Right atrium auricular region (tissue), 2 donors: ENCODE data around the gene TMPRSS3. TPM values are rescaled to one million over a fixed set of nuclear protein-coding genes. Genes with fewer than 3 reads are reported as not detected.

Experiments used
- DNase-seq: peaks from one replicate; pipeline ENCODE4 v3.0.0-alpha.2; 2019; ENCODE audit warnings: low spot score
- H3K27ac ChIP-seq, 2 donors: fragments of 200-600 bp; sonication (generic); 1 replicate in 1 of 2; 2 replicates in 1 of 2; pipeline ENCODE4 v1.5.1; 2016 to 2019
- H3K27me3 ChIP-seq, 2 donors: fragments of 200-600 bp; sonication (generic); one replicate each; pipeline versions ENCODE4 v1.5.1 to v1.6.0; 2017 to 2019
- H3K36me3 ChIP-seq: fragments of 200-600 bp; sonication (generic); one replicate; pipeline ENCODE4 v1.5.1; 2016
- H3K4me1 ChIP-seq, 2 donors: fragments of 200-600 bp; sonication (generic); one replicate each; pipeline versions ENCODE4 v1.5.1 to v1.6.0; 2017 to 2019
- H3K4me3 ChIP-seq, 2 donors: fragments of 200-600 bp; sonication (generic); 1 replicate in 1 of 2; 2 replicates in 1 of 2; pipeline ENCODE4 v1.5.1; 2017 to 2019; ENCODE audit warnings: mild to moderate bottlenecking in 1 of 2, moderate library complexity in 1 of 2
- H3K9me3 ChIP-seq, 2 donors: fragments of 200-600 bp; sonication (generic); one replicate each; pipeline ENCODE4 v1.5.1; 2019
- total RNA-seq, 2 donors: library from RNA; depleted of rRNA; stranded (reverse); fragments of >200 nt; gene quantifications; one replicate each; pipeline ENCODE4 v1.1.0, GENCODE V29; 2016
- TF ChIP-seq, protein P1 (sequence below), 2 donors: fragments of 200-600 bp; sonication (generic); IDR thresholded peaks; one replicate each; pipeline ENCODE4 v1.5.1; 2019; ENCODE audit warnings: antibody characterized with exemption in 2 of 2

The TMPRSS3 gene
- total RNA-seq, 2 donors from 2014 or later = 1.1 to 2.4 TPM

DNA sequence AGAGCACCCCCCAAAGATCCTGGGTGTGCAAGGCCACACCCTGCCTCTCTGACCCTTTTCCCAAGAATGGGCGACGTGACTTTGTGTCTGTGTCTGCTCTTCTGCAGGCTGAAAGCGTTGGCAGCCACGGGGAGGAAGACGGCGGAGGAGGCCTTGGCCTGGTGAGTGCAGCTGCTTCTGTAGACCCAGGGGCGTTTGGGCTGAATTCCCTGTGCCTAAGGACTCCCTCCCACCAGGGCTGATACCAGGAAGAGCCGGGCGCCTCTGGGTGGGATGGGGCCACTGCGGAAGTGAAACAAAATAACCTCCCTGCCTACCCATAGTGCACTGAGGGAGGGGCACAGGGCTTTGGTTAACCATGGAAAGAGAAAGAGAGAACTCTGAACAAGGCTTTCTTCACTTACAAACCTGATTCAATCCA, 10.4 kb upstream of the TMPRSS3 start:
- Histone ChIP-seq H3K4me3 (no peak overlapping the region), H3K27ac (no peak overlapping the region), H3K36me3 (no peaks in the 10 kb centered on the region), H3K9me3 (no peaks in the 10 kb centered on the region), H3K27me3 (no peaks in the 10 kb centered on the region), H3K4me1 (no peaks in the 10 kb centered on the region)
- DNase-seq = no peak
- TF ChIP-seq, protein P1, sequence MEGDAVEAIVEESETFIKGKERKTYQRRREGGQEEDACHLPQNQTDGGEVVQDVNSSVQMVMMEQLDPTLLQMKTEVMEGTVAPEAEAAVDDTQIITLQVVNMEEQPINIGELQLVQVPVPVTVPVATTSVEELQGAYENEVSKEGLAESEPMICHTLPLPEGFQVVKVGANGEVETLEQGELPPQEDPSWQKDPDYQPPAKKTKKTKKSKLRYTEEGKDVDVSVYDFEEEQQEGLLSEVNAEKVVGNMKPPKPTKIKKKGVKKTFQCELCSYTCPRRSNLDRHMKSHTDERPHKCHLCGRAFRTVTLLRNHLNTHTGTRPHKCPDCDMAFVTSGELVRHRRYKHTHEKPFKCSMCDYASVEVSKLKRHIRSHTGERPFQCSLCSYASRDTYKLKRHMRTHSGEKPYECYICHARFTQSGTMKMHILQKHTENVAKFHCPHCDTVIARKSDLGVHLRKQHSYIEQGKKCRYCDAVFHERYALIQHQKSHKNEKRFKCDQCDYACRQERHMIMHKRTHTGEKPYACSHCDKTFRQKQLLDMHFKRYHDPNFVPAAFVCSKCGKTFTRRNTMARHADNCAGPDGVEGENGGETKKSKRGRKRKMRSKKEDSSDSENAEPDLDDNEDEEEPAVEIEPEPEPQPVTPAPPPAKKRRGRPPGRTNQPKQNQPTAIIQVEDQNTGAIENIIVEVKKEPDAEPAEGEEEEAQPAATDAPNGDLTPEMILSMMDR (IDR thresholded peaks at IDR 0.05) = no peak

- TF ChIP-seq, protein P1 (IDR thresholded peaks at IDR 0.05) = no peak
- Histone ChIP-seq H3K4me1 (no peaks in the 10 kb centered on the region), H3K9me3 (no peaks in the 10 kb centered on the region), H3K4me3 (no peak overlapping the region), H3K27ac (no peak overlapping the region), H3K27me3 (no peaks in the 10 kb centered on the region), H3K36me3 (no peaks in the 10 kb centered on the region)
- no peak for DNase-seq
These were observed 9.5 kb upstream of the TMPRSS3 start for GRCh38 chr21:42405064-42406013.

DNA sequence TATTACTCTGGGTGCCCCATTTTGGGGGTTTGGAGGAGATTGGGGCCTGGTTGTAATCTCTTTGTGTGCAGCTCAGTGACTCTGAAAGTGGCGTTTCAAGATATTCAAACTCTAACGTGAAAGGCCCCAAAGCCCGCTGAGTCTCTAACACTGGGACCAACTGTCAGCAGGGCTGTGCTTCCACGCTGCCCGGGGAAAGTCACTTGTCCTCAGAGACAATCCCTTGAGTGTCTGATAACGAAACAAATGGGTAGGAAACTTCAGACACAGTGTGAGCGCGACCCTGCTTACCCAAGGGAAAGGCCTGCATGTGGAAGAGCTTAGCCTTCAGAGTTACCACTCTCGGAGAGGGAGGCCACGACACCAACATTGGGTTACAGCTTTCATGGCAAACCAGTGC, 8.7 kb upstream of the TMPRSS3 start:
- TF ChIP-seq, protein P1 (IDR thresholded peaks at IDR 0.05) = no peak
- Histone ChIP-seq H3K9me3 (no peaks in the 10 kb centered on the region), H3K27ac (no peak overlapping the region), H3K4me3 (no peak overlapping the region), H3K36me3 (no peaks in the 10 kb centered on the region), H3K4me1 (no peaks in the 10 kb centered on the region), H3K27me3 (no peaks in the 10 kb centered on the region)
- DNase-seq = no peak

DNA sequence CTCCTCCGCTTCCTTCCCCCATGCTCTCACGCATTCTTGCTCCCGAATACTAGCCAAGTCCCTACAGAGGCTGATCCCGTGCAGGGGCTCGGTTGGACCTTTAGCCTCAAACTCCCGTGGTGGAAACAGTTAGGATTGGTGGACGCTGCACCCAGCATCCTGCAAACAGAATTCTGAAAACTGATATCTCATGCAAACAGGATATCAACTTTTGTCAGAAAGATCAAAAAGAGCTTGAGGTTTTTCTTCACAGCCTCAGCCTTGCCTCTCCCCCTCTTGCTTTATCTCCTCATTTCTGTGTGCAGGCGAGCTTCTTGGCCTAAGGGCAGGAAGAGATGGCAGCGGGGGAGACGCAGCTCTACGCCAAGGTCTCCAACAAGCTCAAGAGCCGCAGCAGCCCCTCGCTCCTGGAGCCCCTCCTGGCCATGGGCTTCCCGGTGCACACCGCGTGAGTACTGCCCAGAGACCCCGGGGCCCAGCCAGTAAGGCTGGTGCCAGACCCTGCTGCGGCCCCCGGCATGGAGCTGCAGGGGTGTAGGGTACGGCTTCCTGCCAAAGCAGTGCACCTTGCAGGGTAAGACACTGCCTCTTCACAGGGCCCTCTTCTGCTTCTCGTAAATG, 7.9 kb upstream of the TMPRSS3 start, which contains the start of gene UBASH3A:
Gene UBASH3A (plus strand): TSS at position 292 of the 621 bp plus-strand sequence. CDS start 44 bp downstream, at position 336.
- Histone ChIP-seq H3K36me3 (no peaks in the 10 kb centered on the region), H3K4me1 (no peaks in the 10 kb centered on the region), H3K27ac (no peak within 1 kb of the TSS), H3K4me3 (no peak within 1 kb of the TSS), H3K27me3 (no peaks in the 10 kb centered on the region), H3K9me3 (no peaks in the 10 kb centered on the region)
- TF ChIP-seq, protein P1 (IDR thresholded peaks at IDR 0.05) = no peak
- no peak for DNase-seq

DNA sequence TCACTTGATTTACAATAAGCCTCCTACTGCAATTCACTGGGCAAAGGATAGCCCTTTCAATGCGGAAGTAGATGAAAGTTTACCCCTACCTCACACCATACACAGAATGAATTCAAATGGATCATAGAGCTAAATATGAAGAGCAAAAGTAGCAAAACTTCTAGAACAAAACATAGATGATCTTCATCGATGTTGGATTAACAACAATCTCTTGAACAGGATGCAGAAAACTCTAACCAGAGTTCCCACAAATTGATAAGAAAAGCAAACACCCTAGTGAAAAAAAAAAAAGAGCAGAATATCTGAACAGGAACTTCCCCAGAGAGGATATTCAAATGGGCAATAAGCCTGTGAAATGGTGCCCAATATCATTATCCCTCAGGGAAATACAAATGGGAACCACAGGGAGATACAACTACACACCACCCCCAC, 6.0 kb upstream of the TMPRSS3 start:
- no peak for DNase-seq
- Histone ChIP-seq H3K36me3 (no peaks in the 10 kb centered on the region), H3K27me3 (no peaks in the 10 kb centered on the region), H3K4me1 (no peaks in the 10 kb centered on the region), H3K9me3 (no peaks in the 10 kb centered on the region), H3K4me3 (no peak overlapping the region), H3K27ac (no peak overlapping the region)
- TF ChIP-seq, protein P1 (IDR thresholded peaks at IDR 0.05) = no peak
